ENCODE data around the gene RPS15A. TPM values are rescaled to one million over a fixed set of nuclear protein-coding genes. Genes with fewer than 3 reads are reported as not detected.

RPS15A gene
- total and polyA plus RNA-seq, 4 donors: 349 to 1,185 (median 895) TPM

GRCh38 chr16:18796377-18796776, 6.2 kb upstream of the RPS15A start:
- TF ChIP-seq HNF4A (conservative IDR thresholded peaks at IDR 0.05) (peak in 1 of 2 donors; percentile 5), EGR1 (IDR thresholded peaks at IDR 0.05; ENCODE audit: low read depth in 2 of 2) (no peak), MAX (IDR thresholded peaks at IDR 0.05) (no peak)
- Histone ChIP-seq H3K36me3 (ENCODE audit: control insufficient read depth in 4 of 4, insufficient read depth in 3 of 4, low read depth in 1 of 4, low read length in 3 of 4) (peaks cover 2 to 31% (median 17%) of the 10 kb centered on the region in 4 donors), H3K4me1 (ENCODE audit: control insufficient read depth in 4 of 4, insufficient read depth in 4 of 4, low read length in 3 of 4) (peaks cover 6 to 31% (median 21%) of the 10 kb centered on the region in 4 donors), H3K27ac (ENCODE audit: low read depth in 1 of 2, low read length in 2 of 2) (peak overlapping the region in 1 of 2 donors; percentile 1), H3K9ac (ENCODE audit: low read depth in 1 of 2, low read length in 2 of 2) (peak overlapping the region in 1 of 2 donors; percentile 24), H3K9me3 (ENCODE audit: control insufficient read depth in 4 of 4, low read length in 3 of 4) (no peaks in the 10 kb centered on the region), H3K4me3 (ENCODE audit: low read depth in 1 of 3, low read length in 3 of 3) (no peak overlapping the region), H3K27me3 (ENCODE audit: control insufficient read depth in 4 of 4, insufficient read depth in 4 of 4, low read length in 3 of 4) (no peaks in the 10 kb centered on the region)
- 40% methylated on average over 1 of the region's 1 CpG for WGBS
- DNase-seq (ENCODE audit: low spot score): no peak

- H3K36me3 ChIP-seq (ENCODE audit: control insufficient read depth in 4 of 4, insufficient read depth in 3 of 4, low read depth in 1 of 4, low read length in 3 of 4): peaks cover 3 to 38% (median 19%) of the 10 kb centered on the region in 4 donors
- no peak overlapping the region for H3K27ac ChIP-seq (ENCODE audit: low read depth in 1 of 2, low read length in 2 of 2)
- no peak overlapping the region for H3K4me3 ChIP-seq (ENCODE audit: low read depth in 1 of 3, low read length in 3 of 3)
- H3K4me1 ChIP-seq (ENCODE audit: control insufficient read depth in 4 of 4, insufficient read depth in 4 of 4, low read length in 3 of 4): peaks cover 5 to 27% (median 18%) of the 10 kb centered on the region in 4 donors
- no peak overlapping the region for H3K9ac ChIP-seq (ENCODE audit: low read depth in 1 of 2, low read length in 2 of 2)
- H3K9me3 ChIP-seq (ENCODE audit: control insufficient read depth in 4 of 4, low read length in 3 of 4): no peaks in the 10 kb centered on the region
- TF ChIP-seq MAX (IDR thresholded peaks at IDR 0.05) (no peak), JUND (IDR thresholded peaks at IDR 0.05) (no peak), NR2F2 (IDR thresholded peaks at IDR 0.05) (no peak), EGR1 (IDR thresholded peaks at IDR 0.05; ENCODE audit: low read depth in 2 of 2) (no peak), GABPA (IDR thresholded peaks at IDR 0.05 in 1 of 2, conservative IDR thresholded peaks at IDR 0.05 in 1 of 2) (no peak), ATF3 (IDR thresholded peaks at IDR 0.05) (no peak), FOXA2 (IDR thresholded peaks at IDR 0.05) (no peak), REST (IDR thresholded peaks at IDR 0.05) (no peak), CTCF (IDR thresholded peaks at IDR 0.05; ENCODE audit: low read depth, low read length, missing input control) (no peak), YY1 (IDR thresholded peaks at IDR 0.05) (no peak), HNF4A (conservative IDR thresholded peaks at IDR 0.05) (no peak), HNF4G (IDR thresholded peaks at IDR 0.05) (no peak), TAF1 (conservative IDR thresholded peaks at IDR 0.05) (no peak), RAD21 (IDR thresholded peaks at IDR 0.05) (no peak), ZBTB33 (IDR thresholded peaks at IDR 0.05) (no peak), RXRA (IDR thresholded peaks at IDR 0.05) (no peak), FOXA1 (IDR thresholded peaks at IDR 0.05) (no peak), SP1 (IDR thresholded peaks at IDR 0.05) (no peak)
- H3K27me3 ChIP-seq (ENCODE audit: control insufficient read depth in 4 of 4, insufficient read depth in 4 of 4, low read length in 3 of 4): no peaks in the 10 kb centered on the region
- 94% methylated on average over 11 of the region's 11 CpGs for WGBS
- no peak for DNase-seq (ENCODE audit: low spot score)
Measured at GRCh38 chr16:18792836-18793433, 2.8 kb upstream of the RPS15A start.

All from liver (tissue), 9 donors.